ENCODE measurements around the gene ATXN2L. TPM values are rescaled to one million over a fixed set of nuclear protein-coding genes. Genes with fewer than 3 reads are reported as not detected.

Gene ATXN2L
- total RNA-seq, 4 donors from 2014 or later: 43.4 to 73.9 (median 52.6) TPM

DNA sequence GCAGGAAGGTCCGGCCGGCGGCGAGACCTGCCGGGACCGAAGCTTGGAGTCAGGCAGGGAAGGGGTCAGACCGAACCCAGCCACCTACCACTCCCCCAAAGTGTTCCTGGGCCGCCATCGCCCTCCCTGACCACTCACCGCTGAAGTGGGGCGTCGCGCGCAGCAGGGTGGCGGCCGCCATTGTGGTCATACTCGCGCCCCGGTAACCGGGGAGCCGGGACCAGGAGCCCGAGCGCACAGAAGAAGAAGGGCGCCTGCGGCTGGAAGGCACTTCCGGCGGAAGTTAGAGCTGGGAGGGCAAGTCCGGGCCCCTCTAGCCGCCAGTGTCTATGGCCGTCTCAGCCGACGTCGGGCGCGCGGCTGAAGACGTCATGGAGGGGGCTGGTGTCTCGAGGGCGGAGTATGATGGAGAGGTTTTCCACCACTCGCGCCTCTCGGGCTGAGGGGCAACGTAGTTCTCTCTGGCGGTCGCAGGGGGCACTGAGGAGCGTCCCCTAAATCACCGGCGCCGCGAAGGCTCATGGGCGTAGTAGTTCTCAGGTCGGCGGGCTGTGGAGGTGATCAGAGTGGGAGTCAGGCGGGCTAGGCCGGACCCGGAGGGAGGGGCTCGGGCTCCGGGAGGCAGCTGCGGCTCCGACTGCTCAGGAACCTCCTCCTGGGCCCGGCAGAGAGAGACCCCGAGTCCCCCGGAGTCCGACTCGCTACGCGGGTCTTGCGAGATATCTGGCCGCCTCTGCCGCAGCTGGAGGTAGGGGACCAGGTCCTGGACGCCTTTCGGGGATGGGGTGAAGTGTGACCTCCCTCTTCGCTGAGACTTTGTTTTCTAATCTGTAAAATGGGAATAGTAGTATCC is 23.5 kb downstream of the ATXN2L start, which contains the start of gene TUFM:
TSS of gene TUFM (minus strand) at position 269 of the 853 bp plus-strand sequence. CDS start at position 190, 79 bp downstream.
- Histone ChIP-seq H3K36me3 (peaks cover 26 to 41% (median 36%) of the 10 kb centered on the region in 4 donors), H3K27me3 (no peaks in the 10 kb centered on the region), H3K9me3 (no peaks in the 10 kb centered on the region), H3K27ac (replicated peaks in 1 of 4) (peak within 1 kb of the TSS; percentile 90 to 93 (median 92)), H3K4me1 (peaks cover 20 to 35% (median 29%) of the 10 kb centered on the region in 4 donors), H3K4me3 (peak within 1 kb of the TSS; percentile 76 to 97 (median 87))
- WGBS: no CpG with 5 or more reads among the region's 73 CpGs
- intact Hi-C loops (cut with DNase I): no loop called here
- peak; percentile 99 for DNase-seq (ENCODE audit: extremely low spot score)
- no peak for TF ChIP-seq EP300 (IDR thresholded peaks at IDR 0.05)
- peak; percentile 26 for TF ChIP-seq POLR2A (IDR thresholded peaks at IDR 0.05; ENCODE audit: low read depth)
- peak; percentile 89 to 95 for TF ChIP-seq POLR2AphosphoS5 (IDR thresholded peaks at IDR 0.05)
- TF ChIP-seq, protein P1, sequence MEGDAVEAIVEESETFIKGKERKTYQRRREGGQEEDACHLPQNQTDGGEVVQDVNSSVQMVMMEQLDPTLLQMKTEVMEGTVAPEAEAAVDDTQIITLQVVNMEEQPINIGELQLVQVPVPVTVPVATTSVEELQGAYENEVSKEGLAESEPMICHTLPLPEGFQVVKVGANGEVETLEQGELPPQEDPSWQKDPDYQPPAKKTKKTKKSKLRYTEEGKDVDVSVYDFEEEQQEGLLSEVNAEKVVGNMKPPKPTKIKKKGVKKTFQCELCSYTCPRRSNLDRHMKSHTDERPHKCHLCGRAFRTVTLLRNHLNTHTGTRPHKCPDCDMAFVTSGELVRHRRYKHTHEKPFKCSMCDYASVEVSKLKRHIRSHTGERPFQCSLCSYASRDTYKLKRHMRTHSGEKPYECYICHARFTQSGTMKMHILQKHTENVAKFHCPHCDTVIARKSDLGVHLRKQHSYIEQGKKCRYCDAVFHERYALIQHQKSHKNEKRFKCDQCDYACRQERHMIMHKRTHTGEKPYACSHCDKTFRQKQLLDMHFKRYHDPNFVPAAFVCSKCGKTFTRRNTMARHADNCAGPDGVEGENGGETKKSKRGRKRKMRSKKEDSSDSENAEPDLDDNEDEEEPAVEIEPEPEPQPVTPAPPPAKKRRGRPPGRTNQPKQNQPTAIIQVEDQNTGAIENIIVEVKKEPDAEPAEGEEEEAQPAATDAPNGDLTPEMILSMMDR (IDR thresholded peaks at IDR 0.05): peak; percentile 49 to 83 (median 64)

DNA sequence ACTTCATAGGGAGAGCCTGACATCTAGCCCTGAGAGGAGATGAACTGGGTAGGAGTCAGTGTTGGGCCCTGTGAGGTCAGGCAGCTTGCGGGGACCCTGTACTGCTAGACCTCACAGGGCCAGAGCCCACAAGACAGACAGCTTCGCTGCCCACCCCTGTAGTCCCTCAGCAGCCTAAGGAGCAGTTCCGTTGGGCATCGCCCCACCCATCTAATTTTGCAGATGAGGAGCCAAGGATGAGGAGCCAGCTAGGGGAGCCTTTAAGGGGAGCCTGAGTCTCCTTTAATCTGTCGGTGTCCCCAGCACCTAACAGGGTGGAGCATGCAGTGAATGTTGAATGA is 24.1 kb downstream of the ATXN2L start:
- peak overlapping the region; percentile 90 to 93 (median 92) for H3K27ac ChIP-seq (replicated peaks in 1 of 4)
- WGBS: 3% methylated on average over 5 of the region's 5 CpGs
- TF ChIP-seq, protein P1 (IDR thresholded peaks at IDR 0.05): no peak
- TF ChIP-seq POLR2AphosphoS5 (IDR thresholded peaks at IDR 0.05) (no peak), POLR2A (IDR thresholded peaks at IDR 0.05; ENCODE audit: low read depth) (no peak), EP300 (IDR thresholded peaks at IDR 0.05) (no peak)
- H3K4me1 ChIP-seq: peaks cover 20 to 35% (median 29%) of the 10 kb centered on the region in 4 donors
- intact Hi-C loops (cut with DNase I): no loop called here
- H3K4me3 ChIP-seq: peak overlapping the region; percentile 76 to 97 (median 87)
- no peaks in the 10 kb centered on the region for H3K9me3 ChIP-seq
- DNase-seq (ENCODE audit: extremely low spot score): no peak
- H3K27me3 ChIP-seq: no peaks in the 10 kb centered on the region
- peaks cover 26 to 35% (median 31%) of the 10 kb centered on the region in 4 donors for H3K36me3 ChIP-seq

DNA sequence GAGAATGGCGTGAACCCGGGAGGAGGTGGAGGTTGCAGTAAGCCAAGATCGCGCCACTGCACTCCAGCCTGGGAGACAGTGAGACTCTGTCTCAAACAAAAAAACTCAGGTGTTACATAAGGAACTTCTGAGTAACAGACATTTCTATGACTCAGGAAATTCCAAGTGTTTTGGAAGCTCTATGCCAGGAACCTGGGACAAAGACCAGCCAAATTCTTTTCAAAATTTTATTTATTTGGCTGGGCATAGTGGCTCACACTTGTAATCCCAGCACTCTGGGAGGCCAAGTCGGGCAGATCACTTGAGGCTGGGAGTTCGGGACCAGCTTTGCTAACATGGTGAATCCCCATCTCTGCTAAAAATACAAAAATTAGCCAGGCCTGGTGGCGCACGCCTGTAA is 35.6 kb downstream of the ATXN2L start:
- intact Hi-C loops (cut with DNase I): no loop called here
- WGBS: 57% methylated on average over 7 of the region's 8 CpGs
- Histone ChIP-seq H3K4me3 (no peak overlapping the region), H3K36me3 (no peaks in the 10 kb centered on the region), H3K4me1 (peaks cover 6 to 24% (median 22%) of the 10 kb centered on the region in 4 donors), H3K27ac (replicated peaks in 1 of 4) (peak overlapping the region; percentile 65 to 82 (median 78)), H3K9me3 (no peaks in the 10 kb centered on the region), H3K27me3 (no peaks in the 10 kb centered on the region)
- TF ChIP-seq EP300 (IDR thresholded peaks at IDR 0.05) (no peak), POLR2AphosphoS5 (IDR thresholded peaks at IDR 0.05) (peak; percentile 10 to 66)
- no peak for DNase-seq (ENCODE audit: extremely low spot score)

DNA sequence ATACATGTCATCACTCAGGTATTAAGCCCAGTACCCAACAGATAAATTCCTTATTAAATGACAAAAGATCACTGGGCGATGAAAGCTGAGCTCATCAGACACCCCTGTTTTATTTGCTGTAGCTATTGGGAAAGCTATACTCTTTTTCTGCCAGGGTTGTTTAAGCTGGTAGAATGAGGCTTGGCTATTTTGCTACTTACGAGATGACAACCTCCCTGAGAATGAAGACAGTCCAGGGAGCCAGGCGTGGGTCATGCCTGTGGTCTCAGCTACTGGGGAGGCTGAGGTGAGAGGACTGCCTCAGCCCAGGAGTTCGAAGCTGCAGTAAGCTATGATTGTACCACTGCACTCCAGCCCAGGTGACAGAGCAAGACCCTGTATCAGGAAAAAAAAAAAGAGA is 36.5 kb downstream of the ATXN2L start:
- WGBS: 69% methylated on average over 4 of the region's 4 CpGs
- Histone ChIP-seq H3K36me3 (no peaks in the 10 kb centered on the region), H3K27me3 (no peaks in the 10 kb centered on the region), H3K27ac (replicated peaks in 1 of 4) (peak overlapping the region in 3 of 4 donors; percentile 77 to 82 (median 80)), H3K9me3 (no peaks in the 10 kb centered on the region), H3K4me3 (no peak overlapping the region), H3K4me1 (peaks cover 8 to 28% (median 26%) of the 10 kb centered on the region in 4 donors)
- no peak for DNase-seq (ENCODE audit: extremely low spot score)
- intact Hi-C loops (cut with DNase I): no loop called here
- TF ChIP-seq EP300 (IDR thresholded peaks at IDR 0.05): no peak
- TF ChIP-seq POLR2AphosphoS5 (IDR thresholded peaks at IDR 0.05): no peak
- TF ChIP-seq, protein P1 (IDR thresholded peaks at IDR 0.05): no peak
- TF ChIP-seq POLR2A (IDR thresholded peaks at IDR 0.05; ENCODE audit: low read depth): no peak

All from esophagus muscularis mucosa (tissue), 4 donors.